HG03095 (cell line): ENCODE measurements around the gene FNDC8.
"Not testable (repeated sequence)": the region's sequence is repeated elsewhere in the genome, so short reads cannot be mapped to it uniquely, and the experiment has no call there.

ENCODE experiments used
- ATAC-seq: cut with Tn5 transposase; IDR thresholded peaks from one replicate; pipeline ENCODE4 v1.9.1; 2021; ENCODE audit warnings: moderate library complexity; ENCODE audit not compliant: unreplicated experiment

FNDC8 gene

DNA sequence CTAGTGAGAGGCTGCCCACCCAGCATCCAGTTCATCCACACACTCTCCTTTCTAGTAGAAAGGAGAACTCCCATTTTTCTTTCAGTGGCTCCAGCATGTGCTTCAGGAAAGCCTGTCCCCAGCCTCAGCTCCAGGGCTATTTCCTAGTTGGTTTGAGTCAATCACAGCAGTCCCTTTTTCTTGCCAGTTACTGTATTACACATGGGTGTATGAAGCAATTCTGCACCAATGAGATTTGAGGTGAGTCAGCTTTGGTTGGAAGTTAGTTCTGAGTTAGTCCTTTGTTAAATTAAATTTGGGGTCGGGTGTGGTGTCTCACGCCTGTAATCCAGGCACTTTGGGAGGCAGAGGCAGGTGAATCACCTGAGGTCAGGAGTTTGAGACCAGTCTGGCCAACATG, 26.5 kb upstream of the FNDC8 start:
- no peak for ATAC-seq

DNA sequence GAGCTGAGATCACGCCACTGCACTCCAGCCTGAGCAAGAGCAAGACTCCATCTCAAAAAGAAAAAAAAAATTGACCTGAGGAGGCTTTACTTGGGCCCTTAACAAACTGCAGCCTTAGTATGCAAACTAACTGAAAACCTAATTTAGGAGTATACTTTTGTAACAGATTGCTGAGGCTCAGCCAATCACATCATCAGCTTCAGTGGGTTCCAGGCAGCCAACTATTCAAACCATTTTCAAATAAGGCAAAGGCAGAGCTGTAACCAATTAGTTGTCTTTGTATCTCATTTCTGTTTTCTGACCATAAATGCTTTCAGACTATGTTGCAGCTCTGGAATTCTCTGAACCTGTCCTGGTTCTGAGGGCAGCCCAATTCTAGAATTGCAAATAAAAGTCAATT, 25.7 kb upstream of the FNDC8 start:
- ATAC-seq: no peak

DNA sequence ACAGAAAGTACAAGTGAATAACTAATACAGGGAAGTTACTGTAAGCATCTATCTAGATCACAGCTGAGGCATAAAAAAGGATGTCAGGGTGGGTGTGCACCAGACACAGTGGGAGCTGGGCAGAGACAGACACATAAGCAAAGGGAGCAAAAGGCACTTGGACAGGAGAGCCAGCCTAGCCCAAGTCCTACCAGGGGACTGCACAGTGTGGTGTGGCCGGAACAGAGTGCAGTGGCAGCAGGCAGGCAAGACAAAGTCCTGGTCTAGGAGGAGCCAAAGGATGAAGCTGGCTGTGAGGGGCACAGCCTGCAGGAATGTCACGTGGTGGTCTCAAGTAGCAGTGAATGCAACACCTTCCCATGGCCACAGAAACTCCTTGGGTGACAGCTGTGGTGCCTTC, 23.6 kb upstream of the FNDC8 start:
- ATAC-seq: no peak

DNA sequence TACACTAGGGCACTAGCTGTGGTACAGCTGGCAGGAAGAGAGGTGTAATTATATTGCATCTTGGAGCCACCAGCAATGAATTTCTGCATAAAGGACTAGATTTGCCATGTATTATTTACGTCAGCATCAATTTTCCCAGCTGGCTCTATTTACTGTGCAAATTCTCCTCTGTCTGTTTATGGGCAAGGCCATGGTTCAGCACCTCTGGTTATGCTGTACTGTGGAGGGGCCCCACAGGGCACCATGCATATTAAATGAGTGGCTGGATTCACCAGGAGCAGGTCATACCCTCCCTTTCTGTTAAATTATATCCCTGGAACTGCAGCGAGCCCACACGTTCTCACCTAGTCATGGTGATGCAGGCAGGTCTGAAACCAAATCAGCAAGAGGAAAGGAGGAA, 21.5 kb upstream of the FNDC8 start:
- no peak for ATAC-seq

DNA sequence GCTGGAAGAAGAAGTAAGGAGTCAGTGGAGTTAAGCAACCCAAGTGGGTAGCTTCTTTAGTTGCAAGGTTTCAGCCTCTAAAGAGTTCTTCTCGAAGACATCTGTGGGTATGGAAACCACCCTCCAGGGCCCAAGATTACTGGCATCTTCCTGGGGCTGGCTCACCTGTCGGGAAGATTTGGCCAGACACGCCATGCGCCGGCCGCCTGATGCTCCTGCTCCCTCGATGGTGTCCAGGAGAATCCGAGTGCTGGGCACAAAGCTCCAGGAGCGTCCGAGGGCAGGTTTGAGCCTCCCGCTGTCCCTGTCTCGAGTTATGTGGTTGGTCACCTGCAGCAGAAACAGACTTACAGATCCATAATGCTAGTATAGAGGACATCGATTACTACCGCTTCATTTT, 20.4 kb upstream of the FNDC8 start:
- ATAC-seq: no peak

DNA sequence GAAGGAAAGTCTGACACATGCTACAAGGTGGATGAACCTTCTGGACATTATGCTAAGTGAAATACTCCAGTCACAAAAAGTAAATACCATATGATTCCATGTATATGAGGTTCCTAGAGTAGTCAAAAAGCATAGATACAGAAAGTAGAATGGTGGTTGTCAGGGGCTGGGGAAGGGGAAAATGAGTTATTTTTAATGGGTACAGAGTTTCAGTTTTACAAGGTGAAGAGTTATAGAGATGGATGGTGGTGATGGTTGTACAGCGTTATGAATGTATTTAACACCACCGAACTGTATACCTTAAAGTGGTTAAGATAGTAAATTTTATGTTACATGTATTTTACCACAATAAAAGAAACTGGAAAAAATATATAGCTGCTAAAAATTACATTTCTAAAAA, 19.7 kb upstream of the FNDC8 start:
- no peak for ATAC-seq

DNA sequence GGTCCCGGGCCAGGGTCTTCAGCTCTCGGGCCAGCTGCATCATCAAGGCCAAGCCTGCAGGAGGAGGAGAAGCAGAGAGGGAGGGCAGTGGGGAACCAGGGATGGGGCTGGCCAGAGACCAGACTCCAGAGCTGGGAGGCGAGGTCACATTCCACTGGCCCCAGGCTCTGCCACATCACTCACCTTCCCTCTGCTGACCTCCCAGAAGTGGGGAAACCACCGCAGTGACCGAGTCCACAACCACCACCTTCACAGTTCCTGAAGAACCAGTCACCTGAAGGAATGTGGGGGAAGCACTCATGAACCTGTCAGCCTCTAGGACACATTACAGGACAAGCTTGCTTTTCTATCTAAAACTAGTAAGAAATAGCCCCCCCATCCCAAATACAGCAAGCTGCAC, 18.1 kb upstream of the FNDC8 start:
- no peak for ATAC-seq

DNA sequence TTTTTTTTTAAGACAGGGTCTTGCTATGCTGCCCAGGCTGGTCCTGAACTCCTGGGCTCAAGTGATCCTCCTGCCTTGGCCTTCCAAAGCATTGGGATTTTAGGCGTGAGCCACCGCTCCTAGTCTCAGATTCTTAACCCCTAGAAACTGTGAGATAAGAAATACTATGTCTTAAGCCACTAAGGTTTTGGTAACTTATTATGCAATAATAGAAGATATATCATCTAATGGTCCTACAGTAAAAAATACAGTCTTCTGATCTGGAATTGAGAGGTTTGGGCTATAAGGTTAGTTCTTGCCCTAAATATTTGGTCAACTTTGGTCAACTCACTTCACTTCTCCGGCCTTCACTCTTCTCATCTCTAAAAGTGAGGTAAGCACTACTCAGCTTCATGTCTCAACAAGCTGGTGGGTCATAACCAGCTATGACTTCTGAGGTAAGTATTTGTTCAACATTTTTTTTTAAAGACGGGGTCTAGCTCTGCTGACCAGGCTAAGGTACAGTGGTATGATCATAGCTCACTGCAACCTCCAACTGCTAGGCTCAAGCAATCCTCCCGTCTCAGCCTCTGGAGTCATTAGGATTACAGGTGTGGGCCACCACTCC, 16.5 kb upstream of the FNDC8 start:
- ATAC-seq: no peak

DNA sequence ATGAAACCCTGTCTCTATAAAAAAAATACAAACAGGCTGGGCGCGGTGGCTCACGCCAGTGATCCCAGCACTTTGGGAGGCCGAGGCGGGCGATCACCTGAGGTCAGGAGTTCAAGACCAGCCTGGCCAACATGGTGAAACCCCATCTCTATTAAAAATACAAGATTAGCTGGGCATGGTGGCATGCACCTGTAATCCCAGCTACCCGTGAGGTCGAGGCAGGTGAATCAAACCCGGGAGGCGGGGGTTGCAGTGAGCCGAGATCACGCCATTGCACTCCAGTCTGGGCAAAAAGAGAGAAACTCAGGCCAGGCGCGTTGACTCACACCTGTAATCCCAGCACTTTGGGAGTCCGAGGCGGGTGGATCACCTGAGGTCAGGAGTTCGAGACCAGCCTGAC, 10.6 kb upstream of the FNDC8 start:
- ATAC-seq: not testable (repeated sequence)

DNA sequence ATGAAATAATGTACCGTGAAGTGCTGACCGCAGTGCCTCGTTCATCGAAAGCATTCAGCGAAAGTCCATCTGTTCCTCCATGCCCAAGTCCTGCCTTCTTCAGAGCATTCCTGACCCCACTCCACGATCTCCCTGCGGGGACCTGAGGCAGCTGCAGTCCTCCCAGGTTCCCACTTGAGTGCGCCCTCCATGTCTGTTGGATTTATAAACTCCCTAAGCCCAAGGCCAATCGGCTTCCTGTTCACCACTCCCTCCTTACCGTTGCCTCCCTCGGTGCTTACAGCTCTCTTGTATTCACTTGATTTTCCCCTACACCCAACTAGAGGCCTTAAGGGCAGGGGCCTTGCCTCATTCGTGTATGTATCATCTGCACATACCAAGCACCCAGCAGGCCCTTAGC, 4.6 kb upstream of the FNDC8 start:
- no peak for ATAC-seq

DNA sequence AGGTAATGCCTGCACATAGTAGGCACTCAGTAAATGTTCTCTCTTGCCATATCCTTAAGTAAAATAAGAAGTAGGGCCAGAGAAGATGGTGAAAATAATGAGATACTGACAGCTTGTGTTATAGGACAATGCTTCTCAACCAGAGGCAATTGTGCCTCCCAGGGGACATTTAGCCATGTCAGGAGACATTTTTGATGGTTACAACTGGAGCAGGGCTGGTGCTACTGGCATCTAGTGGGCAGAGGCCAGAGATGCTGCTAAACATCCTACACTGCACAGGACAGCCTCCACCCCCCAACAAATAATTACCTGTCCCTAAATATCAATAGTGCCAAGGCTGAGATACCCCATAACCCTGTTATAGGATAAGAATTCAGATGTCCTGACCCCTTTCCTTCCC, 3.4 kb upstream of the FNDC8 start:
- no peak for ATAC-seq

DNA sequence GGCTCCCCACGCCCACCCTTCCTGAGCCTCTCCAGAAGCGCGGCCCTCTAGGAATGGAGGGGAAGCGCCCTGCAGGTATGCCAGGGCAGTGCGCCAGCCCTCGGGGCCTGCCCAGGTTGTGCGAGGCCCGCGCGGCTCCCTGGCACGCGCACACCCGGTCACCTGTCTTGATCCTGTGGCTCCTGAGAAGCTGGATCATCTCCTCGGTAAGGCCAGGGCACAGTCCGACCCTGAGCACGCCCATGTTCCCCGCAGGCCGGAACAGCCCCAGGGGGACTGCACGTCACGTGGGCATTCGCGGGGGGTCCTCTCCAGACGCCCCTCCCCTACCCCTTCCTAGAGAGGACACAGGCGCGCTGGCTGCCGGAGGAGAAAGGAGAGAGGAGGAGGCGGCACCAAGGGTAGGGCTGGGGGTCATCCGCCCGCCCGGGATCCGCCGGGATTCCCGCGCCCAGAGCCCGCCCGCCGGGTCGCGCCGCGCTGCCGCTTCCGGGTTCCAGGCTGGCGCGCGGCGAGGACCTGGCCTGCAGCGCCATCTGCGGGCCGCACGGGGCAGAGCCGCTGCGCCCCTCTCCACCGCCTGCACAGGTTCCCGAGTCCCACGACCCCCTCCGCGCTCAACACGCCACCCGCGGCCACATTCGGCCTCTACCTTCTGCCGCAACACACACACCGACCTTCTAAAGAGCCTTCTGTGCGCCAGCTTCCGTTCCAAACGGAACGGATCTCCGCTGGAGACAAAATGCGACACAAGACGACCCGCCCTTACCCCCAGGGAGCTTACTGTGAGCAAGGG, 1.8 kb upstream of the FNDC8 start, which contains the start of gene RAD51D:
RAD51D (minus strand) TSS at position 491 of the 796 bp plus-strand sequence; CDS start at position 244, 247 bp downstream.
- no peak for ATAC-seq

DNA sequence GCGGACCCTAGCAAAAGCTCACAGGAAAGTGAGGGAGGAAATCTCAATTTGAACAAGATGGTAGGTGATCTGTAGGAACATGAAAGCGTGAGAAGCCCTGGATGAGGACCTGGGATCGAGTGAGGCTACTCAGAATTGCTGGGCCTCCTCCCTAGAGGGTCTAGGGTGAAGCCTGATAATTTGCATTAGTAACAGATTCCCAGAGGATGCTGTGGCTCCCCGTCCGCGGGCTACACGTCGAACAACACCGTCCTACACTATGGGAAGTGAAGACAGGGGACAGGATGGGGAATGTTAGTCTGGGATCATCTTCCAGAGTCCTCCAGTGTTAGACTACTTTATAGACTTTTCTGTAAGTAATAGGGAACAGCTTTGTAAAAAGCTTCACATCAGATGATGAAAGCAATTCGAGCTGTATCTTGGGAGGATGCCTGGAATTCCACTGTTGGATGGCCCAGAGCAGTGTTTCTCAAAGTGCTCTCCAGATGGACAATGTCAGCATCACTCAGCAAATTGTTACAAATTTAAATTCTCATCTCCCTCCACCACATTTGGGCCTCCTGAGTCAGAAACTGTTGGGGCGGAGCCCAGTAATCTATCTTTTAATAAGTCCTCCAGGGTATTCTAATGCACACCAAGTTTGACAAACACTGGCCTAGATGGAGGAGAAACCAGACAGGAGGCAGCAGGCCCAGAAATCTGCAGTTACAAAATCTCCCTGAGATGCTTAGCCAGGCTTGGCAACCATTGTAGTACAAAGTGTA, 6.5 kb downstream of the FNDC8 start:
- ATAC-seq: no peak

DNA sequence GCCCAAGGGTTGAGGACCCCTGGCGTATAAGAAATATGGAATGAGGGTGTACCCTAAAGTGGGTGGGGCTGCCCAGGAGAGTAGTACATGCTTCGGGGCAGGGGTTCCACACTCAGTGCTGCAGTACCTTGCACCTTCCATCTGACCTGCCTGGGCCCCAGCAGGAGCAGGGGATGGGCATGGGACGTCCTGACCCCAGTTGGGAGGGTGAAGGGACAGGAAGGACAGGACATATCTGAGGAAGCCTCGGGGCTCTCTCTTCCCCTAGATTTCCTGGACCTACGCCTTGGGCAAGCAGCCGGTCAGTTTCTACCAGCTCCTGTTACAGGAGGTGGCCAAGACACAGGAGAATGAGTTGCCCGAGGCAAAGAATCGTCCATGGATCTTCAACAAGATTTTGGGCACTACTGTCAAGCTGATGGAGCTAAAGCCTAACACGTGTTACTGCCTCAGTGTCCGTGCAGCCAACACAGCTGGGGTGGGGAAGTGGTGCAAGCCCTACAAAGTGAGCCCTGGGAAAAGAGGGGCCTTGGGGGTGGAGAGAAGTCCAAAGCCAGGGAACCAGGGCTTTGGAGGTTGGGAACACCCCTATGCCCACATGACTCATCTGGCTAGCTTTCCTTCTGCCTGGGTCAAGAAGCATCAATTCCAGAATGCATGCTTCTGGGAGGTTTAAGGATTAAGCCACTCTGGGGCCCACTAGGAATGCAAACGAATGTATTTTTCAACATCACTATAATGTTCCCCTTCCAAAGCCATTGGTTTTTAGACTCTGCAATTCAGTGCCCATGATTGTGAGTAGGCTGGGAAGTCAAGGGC, 7.9 kb downstream of the FNDC8 start:
- no peak for ATAC-seq

DNA sequence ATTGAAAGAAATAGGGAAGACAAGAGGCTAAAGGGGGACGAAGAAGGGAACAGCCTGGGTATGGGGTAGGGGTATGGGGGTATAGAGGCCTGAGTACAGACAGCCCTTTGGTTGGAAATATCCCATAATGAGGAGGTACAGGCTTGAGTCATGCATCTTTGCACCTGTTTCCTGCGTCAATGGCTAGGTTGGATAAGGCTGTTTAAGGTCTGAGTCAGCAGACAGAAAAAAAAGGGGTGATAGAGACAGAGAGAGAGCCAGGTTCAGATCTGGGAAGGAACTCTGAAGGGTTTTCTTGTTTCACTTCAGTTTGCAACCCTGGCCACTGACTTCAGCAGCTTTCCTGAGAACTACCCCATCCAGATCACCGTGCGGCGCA, 8.5 kb downstream of the FNDC8 start:
- ATAC-seq: no peak

DNA sequence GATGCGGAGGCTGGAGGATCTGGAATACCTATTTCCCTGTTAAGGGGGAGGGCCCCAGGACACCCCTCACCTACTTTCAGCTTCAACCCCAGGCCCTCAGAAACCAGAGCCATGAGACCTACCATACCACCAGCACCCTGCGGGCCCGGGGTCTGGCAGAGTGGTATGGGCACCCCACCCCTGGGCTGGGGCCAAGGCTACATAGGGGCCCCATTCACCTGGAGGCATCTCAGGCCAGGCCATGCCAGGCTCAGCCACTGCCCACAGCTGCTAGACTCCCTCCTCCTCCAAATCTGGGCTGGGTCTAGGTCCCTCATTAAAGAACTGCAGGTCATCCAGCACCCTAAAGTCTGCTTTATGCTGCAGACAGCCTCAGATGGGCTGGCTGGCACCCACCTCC, 9.0 kb downstream of the FNDC8 start:
- no peak for ATAC-seq

DNA sequence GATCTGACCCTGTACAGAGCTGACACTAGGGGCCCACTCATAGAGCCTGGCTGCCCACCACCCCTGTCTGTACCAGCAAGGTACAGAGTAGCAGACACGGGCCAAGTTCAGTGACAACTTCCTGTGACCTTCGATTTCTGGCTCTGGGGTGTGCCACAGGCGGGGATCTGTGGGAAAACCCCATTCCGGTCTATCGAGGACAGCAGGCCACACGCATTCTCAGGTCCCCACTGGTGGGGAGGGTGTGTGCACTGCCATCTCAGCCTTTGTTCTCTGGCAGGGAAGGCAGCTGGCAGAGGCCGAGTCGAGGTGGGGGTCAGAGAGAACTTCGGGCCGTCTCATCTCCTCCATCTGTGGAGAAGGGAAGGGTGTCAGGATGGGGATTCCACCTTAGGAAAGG, 10.7 kb downstream of the FNDC8 start:
- ATAC-seq: no peak

DNA sequence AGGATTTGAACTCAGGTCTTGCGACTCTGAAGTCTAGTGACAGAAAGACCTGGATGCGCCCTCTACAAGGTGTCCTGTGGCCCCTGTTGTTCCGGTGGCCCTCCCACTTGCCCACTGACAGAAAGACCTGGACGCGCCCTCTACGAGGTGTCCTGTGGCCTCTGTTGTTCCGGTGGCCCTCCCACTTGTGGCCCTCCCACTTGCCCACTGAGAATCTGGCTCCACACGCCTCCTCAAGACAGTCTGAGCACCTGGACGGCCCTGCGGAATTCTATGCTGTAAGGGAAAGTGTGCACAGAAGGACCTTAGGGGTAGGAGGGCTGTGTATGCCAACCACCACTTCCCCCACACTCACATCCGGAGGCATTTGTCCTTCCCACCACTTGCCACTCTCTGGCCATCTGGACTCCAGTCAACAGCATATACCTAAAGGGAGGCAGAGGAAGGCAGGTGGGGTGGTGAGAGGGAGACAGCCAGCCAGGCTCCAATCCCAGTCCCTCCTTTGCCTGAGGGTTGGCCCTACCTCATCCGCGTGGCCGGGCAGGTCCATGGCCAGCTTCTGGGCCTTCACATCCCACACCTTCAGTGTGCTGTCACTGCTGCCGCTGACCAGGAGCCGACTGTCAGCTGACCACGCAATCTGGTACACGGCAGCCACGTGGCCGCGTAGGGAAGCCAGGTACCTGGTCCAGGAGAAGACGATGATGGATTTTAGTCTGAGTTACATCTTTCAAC, 11.6 kb downstream of the FNDC8 start:
- ATAC-seq: no peak

DNA sequence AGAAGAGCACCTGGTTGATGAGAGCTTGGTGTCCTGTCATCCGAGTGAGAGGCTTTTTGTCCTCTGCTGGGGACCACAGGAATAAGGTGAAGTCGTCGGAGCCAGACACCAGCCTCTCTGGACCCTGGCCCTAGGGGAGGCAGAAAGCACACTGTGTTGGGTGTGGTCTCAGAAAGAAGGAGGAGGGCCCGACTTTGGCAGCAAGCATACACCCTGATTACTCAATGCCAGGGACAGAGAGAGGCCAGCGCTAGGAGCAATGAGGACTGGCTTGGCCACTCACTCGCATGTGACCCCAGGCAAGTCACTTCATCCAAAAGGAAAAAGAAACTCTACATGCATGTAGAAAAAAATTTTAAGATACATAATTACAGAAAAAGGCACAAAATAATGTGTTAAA, 13.9 kb downstream of the FNDC8 start:
- ATAC-seq: no peak

DNA sequence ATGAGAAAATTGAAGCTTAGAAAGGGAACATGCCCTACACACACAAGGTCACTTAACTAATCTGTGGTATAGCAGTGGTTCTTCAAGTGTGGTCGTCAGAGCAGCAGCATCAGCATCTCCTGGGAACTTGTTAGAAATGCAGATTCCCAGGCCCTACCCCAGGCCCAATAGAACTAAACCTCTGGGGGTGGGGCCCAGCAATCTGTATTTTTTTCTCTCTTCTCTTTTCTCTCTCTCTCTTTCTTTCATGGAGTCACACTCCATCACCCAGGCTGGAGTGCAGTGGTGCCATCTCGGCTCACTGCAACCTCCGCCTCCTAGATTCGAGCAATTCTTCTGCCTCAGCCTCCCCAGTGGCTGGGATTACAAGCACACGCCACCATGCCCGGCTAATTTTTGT, 16.8 kb downstream of the FNDC8 start:
- no peak for ATAC-seq
